Neutrophil (primary cell): ENCODE results near the gene MAPK8IP1.
A peak's percentile ranks its signal among the peaks of the same experiment; 100 is the strongest.

Experiments
- H3K27ac ChIP-seq: fragments of 200-600 bp; sonication (generic); 2 replicates; pipeline ENCODE4 v1.5.1; 2016; ENCODE audit warnings: mild to moderate bottlenecking, moderate library complexity
- H3K27me3 ChIP-seq: fragments of 200-600 bp; sonication (generic); 2 replicates; pipeline ENCODE4 v1.6.0; 2016; ENCODE audit warnings: mild to moderate bottlenecking
- H3K36me3 ChIP-seq: fragments of 200-600 bp; sonication (generic); 2 replicates; pipeline ENCODE4 v1.5.1; 2017
- H3K4me1 ChIP-seq, 2 experiments: fragments of 200-600 bp in 1 of 2; sonication (generic) in 1 of 2; 1 replicate in 1 of 2; 2 replicates in 1 of 2; pipeline versions ENCODE4 v1.5.1 to v1.6.1; 2013 to 2016; ENCODE audit warnings: low read depth in 1 of 2, low read length in 1 of 2, mild to moderate bottlenecking in 1 of 2, moderate library complexity in 1 of 2; ENCODE audit not compliant: control insufficient read depth in 1 of 2, insufficient read depth in 1 of 2
- H3K4me3 ChIP-seq, 2 experiments: fragments of 200-600 bp in 1 of 2; sonication (generic) in 1 of 2; 1 replicate in 1 of 2; 2 replicates in 1 of 2; pipeline ENCODE4 v1.5.1; 2013 to 2016; ENCODE audit warnings: low read depth in 1 of 2, low read length in 1 of 2, mild to moderate bottlenecking in 1 of 2, moderate library complexity in 1 of 2
- H3K9me3 ChIP-seq: fragments of 200-600 bp; sonication (generic); 2 replicates; pipeline ENCODE4 v1.5.1; 2016
- TF ChIP-seq, protein P1 (sequence below): fragments of 200-600 bp; sonication (generic); IDR thresholded peaks from 2 replicates; pipeline ENCODE4 v1.5.1; 2016; ENCODE audit warnings: antibody characterized with exemption

Gene MAPK8IP1

DNA sequence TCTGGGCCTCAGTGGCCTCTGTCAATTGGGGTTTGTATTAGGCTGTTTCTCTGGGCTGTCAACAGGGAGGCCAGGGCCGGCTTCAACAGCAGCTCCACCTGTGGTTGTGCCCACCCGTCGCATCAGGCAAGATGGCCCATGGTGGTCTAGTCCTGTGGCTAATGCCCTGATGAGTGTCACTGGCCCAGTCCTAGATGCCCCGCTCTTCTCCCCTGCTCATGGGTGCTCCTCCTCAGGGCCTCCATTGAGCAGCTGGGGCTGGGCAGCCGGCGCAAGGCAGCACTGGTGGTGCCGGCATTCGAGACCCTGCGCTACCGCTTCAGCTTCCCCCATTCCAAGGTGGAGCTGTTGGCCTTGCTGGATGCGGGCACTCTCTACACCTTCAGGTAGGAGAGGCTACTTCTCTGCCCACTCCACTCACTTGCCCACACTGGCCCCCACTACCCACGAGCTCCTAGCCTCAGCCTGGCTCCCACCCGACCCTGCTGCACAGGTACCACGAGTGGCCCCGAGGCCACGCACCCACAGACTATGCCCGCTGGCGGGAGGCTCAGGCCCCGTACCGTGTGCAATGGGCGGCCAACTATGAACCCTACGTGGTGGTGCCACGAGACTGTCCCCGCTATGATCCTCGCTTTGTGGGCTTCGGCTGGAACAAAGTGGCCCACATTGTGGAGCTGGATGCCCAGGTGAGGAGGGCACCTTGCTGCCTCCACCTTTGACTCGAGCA is 42.4 kb downstream of the MAPK8IP1 start:
- H3K4me1 ChIP-seq, result peaks cover 22 to 40% of the 10 kb centered on the region in 2 experiments
- TF ChIP-seq, protein P1, sequence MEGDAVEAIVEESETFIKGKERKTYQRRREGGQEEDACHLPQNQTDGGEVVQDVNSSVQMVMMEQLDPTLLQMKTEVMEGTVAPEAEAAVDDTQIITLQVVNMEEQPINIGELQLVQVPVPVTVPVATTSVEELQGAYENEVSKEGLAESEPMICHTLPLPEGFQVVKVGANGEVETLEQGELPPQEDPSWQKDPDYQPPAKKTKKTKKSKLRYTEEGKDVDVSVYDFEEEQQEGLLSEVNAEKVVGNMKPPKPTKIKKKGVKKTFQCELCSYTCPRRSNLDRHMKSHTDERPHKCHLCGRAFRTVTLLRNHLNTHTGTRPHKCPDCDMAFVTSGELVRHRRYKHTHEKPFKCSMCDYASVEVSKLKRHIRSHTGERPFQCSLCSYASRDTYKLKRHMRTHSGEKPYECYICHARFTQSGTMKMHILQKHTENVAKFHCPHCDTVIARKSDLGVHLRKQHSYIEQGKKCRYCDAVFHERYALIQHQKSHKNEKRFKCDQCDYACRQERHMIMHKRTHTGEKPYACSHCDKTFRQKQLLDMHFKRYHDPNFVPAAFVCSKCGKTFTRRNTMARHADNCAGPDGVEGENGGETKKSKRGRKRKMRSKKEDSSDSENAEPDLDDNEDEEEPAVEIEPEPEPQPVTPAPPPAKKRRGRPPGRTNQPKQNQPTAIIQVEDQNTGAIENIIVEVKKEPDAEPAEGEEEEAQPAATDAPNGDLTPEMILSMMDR, result no peak
- H3K27ac ChIP-seq, result no peak overlapping the region
- H3K36me3 ChIP-seq, result peaks cover 24% of the 10 kb centered on the region
- H3K9me3 ChIP-seq, result no peaks in the 10 kb centered on the region
- peaks cover 33% of the 10 kb centered on the region for H3K27me3 ChIP-seq
- H3K4me3 ChIP-seq, result no peak overlapping the region

DNA sequence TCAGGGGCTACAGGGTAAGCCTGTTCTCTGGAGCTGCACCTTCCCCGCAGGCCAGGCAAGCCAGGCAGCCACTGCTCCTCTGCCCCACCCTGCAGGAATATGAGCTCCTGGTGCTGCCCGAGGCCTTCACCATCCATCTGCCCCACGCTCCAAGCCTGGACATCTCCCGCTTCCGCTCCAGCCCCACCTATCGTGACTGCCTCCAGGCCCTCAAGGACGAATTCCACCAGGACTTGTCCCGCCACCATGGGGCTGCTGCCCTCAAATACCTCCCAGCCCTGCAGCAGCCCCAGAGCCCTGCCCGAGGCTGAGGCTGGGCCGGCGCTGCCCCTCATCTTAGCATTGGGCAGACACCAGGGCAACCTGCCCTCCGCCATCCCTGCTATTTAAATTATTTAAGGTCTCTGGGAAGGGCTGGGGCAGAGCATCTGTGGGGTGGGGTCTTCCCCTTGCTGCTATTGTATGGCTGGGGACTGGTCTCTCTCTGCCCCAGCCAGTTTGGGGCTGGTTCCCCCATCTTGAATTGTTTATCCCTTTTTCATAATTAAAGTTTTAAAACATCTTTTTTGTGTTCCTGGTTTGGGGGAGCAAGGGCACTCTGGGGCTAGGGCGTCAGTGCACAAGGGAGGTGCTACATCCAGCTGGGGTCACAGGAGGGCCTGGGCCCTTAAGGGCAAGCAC is 43.2 kb downstream of the MAPK8IP1 start:
- Histone ChIP-seq H3K27ac (no peak overlapping the region), H3K36me3 (peaks cover 32% of the 10 kb centered on the region), H3K4me3 (no peak overlapping the region), H3K4me1 (peaks cover 16 to 41% of the 10 kb centered on the region in 2 experiments), H3K27me3 (peaks cover 25% of the 10 kb centered on the region), H3K9me3 (no peaks in the 10 kb centered on the region)
- TF ChIP-seq, protein P1, result no peak

GRCh38 chr11:45929486-45930030 is 44.1 kb downstream of the MAPK8IP1 start:
- TF ChIP-seq, protein P1, result no peak
- peak overlapping the region; percentile 52 for H3K27ac ChIP-seq
- peaks cover 16 to 41% of the 10 kb centered on the region in 2 experiments for H3K4me1 ChIP-seq
- peaks cover 41% of the 10 kb centered on the region for H3K36me3 ChIP-seq
- H3K27me3 ChIP-seq, result peaks cover 16% of the 10 kb centered on the region
- no peaks in the 10 kb centered on the region for H3K9me3 ChIP-seq
- H3K4me3 ChIP-seq, result no peak overlapping the region

DNA sequence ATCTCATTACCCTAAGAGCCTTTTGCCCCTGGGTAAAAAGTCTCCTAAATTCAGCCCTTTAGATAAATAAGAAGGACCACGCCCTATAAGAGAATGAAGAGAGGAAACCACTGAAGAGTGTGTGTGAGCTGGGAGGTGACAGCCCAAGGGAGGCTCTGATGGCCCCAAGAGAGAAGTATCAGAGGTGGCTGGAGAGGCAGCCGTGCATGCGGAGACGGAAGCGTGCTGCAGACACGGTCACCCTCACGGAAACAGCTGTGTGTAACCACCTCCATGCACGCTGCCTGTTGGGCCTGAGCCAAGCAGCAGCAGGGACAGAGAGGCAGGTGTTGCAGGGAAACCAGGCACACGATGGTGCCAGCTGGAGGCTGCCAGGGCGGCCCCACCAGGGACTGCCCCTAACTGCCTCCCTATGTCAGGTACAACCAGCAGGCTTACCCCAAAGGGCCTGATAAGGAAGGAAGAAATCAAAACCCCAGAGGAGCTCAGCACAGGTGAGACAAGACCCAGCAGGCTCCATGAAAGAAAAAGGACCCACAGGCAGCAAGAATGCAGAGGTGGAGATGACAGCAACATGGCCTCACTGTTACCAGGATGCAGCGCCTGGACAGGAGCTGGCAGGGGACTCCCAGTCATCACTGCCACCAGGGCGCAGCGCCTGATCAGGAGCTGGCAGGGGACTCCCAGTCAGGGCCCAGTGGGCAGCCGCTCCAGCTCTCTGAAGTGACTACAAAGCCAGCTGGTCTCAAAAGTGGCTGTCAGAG is 44.8 kb downstream of the MAPK8IP1 start:
- peaks cover 16 to 41% of the 10 kb centered on the region in 2 experiments for H3K4me1 ChIP-seq
- H3K27ac ChIP-seq, result peak overlapping the region; percentile 52
- H3K4me3 ChIP-seq, result no peak overlapping the region
- H3K36me3 ChIP-seq, result peaks cover 48% of the 10 kb centered on the region
- H3K9me3 ChIP-seq, result no peaks in the 10 kb centered on the region
- TF ChIP-seq, protein P1, result no peak
- peaks cover 9% of the 10 kb centered on the region for H3K27me3 ChIP-seq

DNA sequence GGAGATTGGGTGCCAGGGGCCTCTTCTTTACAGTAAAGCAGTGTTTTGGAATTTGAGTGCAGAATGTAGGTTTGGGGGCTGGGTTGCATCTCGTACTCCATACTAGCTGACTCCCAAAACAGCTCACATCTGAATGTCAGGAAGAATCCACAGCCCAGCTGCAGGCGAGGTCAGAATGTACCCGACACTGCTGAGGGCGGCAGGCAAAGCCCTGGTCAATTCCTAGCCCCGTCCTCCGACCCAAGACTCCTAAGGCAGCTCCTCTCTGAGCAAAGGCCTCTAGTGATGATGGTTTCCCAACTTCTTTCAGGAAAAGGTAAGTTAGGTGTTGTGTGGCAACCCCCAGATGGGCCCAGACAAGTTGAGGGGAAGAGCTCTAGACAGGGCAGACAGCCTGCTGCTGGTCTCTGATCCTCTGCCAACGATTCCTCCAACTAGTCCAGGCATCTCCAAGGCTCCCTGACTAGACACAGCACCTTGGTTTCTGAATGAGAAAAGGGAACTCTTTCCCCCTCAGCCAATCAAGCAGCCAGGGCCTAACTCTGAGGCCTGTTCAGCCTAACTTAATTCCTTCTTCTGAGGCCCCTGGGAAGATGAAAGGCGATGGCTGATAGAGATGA is 45.6 kb downstream of the MAPK8IP1 start:
- TF ChIP-seq, protein P1, result no peak
- Histone ChIP-seq H3K9me3 (no peaks in the 10 kb centered on the region), H3K27me3 (peaks cover under 1% of the 10 kb centered on the region), H3K36me3 (peaks cover 56% of the 10 kb centered on the region), H3K4me1 (peaks cover 16 to 41% of the 10 kb centered on the region in 2 experiments), H3K27ac (peak overlapping the region; percentile 52), H3K4me3 (no peak overlapping the region)
